ENCODE measurements around the gene SCUBE1.

DNA sequence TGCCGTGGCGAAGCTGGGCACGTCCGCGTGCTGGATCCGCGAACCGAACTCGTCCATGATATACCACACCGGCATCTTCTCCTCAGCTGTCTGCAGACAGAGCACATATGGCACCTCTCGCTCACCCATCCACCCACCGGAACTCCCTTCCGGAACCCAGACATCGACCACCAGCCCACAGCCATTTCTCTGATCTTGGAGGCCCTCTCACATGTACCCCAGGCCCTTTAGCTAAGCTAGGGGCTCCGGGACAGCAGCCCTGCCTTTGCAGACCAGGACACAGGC lies 163.3 kb downstream of the SCUBE1 start:
- TF ChIP-seq EP300 (IDR thresholded peaks at IDR 0.05; ENCODE audit: low read depth) (no peak), POLR2A (IDR thresholded peaks at IDR 0.05) (no peak), POLR2AphosphoS5 (IDR thresholded peaks at IDR 0.05) (no peak)
- TF ChIP-seq, protein P1, sequence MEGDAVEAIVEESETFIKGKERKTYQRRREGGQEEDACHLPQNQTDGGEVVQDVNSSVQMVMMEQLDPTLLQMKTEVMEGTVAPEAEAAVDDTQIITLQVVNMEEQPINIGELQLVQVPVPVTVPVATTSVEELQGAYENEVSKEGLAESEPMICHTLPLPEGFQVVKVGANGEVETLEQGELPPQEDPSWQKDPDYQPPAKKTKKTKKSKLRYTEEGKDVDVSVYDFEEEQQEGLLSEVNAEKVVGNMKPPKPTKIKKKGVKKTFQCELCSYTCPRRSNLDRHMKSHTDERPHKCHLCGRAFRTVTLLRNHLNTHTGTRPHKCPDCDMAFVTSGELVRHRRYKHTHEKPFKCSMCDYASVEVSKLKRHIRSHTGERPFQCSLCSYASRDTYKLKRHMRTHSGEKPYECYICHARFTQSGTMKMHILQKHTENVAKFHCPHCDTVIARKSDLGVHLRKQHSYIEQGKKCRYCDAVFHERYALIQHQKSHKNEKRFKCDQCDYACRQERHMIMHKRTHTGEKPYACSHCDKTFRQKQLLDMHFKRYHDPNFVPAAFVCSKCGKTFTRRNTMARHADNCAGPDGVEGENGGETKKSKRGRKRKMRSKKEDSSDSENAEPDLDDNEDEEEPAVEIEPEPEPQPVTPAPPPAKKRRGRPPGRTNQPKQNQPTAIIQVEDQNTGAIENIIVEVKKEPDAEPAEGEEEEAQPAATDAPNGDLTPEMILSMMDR (IDR thresholded peaks at IDR 0.05), result no peak
